Fibroblast of the aortic adventitia (primary cell): ENCODE measurements around the gene DEGS1. TPM values are rescaled to one million over a fixed set of nuclear protein-coding genes. Genes with fewer than 3 reads are reported as not detected.

Experiments used
- DNase-seq: peaks from one replicate; pipeline ENCODE4 v3.0.0-alpha.2; 2010; ENCODE audit warnings: low read depth
- H3K4me3 ChIP-seq: 2 replicates; pipeline ENCODE4 v1.5.1; 2011; ENCODE audit warnings: low read depth, mild to moderate bottlenecking, control low read depth, low read length, moderate library complexity
- CTCF ChIP-seq: IDR thresholded peaks from 2 replicates; pipeline ENCODE4 v1.5.1; 2011; ENCODE audit warnings: mild to moderate bottlenecking, low read length, control low read depth, inconsistent platforms; ENCODE audit not compliant: insufficient read depth
- total RNA-seq: library from RNA; depleted of rRNA; stranded (reverse); fragments of >200 nt; gene quantifications from 2 replicates; pipeline ENCODE4 v1.2.3, GENCODE V29; 2012; ENCODE audit warnings: low replicate concordance

DEGS1 gene
- total RNA-seq, 1 donor: 125 TPM

GRCh38 chr1:224219612-224220059 is 36.6 kb downstream of the DEGS1 start:
- no peak for DNase-seq
- H3K4me3 ChIP-seq: no peak overlapping the region
- TF ChIP-seq CTCF: no peak

- no peak for TF ChIP-seq CTCF
- peak; percentile 80 for DNase-seq
- no peak overlapping the region for H3K4me3 ChIP-seq
Measured at GRCh38 chr1:224223819-224224714, 41.0 kb downstream of the DEGS1 start.

- no peak for TF ChIP-seq CTCF
- no peak overlapping the region for H3K4me3 ChIP-seq
- DNase-seq: no peak
Measured at GRCh38 chr1:224226849-224227502, 43.9 kb downstream of the DEGS1 start.

- no peak overlapping the region for H3K4me3 ChIP-seq
- TF ChIP-seq CTCF: no peak
- DNase-seq: no peak
Measured at GRCh38 chr1:224234017-224234416, 51.0 kb downstream of the DEGS1 start.

GRCh38 chr1:224235813-224236493 is 52.9 kb downstream of the DEGS1 start:
- no peak overlapping the region for H3K4me3 ChIP-seq
- no peak for TF ChIP-seq CTCF
- DNase-seq: no peak

- no peak overlapping the region for H3K4me3 ChIP-seq
- DNase-seq: no peak
- no peak for TF ChIP-seq CTCF
Measured at GRCh38 chr1:224237119-224237881, 54.3 kb downstream of the DEGS1 start.
